ENCODE measurements around the gene PPARD. TPM values are rescaled to one million over a fixed set of nuclear protein-coding genes. Genes with fewer than 3 reads are reported as not detected.
"Not testable (repeated sequence)": the region's sequence is repeated elsewhere in the genome, so short reads cannot be mapped to it uniquely, and the experiment has no call there.

The PPARD gene
- total RNA-seq, 4 donors from 2014 or later: 23.4 to 31.4 (median 26.9) TPM

GRCh38 chr6:35320031-35320410 is 22.3 kb upstream of the PPARD start:
- TF ChIP-seq EP300 (IDR thresholded peaks at IDR 0.05) (no peak), CTCF (IDR thresholded peaks at IDR 0.05) (no peak), POLR2AphosphoS5 (IDR thresholded peaks at IDR 0.05) (no peak), POLR2A (IDR thresholded peaks at IDR 0.05) (no peak)
- Histone ChIP-seq H3K4me3 (no peak overlapping the region), H3K36me3 (peaks cover 31% of the 10 kb centered on the region), H3K27me3 (no peaks in the 10 kb centered on the region), H3K27ac (no peak overlapping the region), H3K4me1 (peaks cover 17% of the 10 kb centered on the region), H3K9me3 (no peaks in the 10 kb centered on the region)
- 79% methylated on average over 2 of the region's 2 CpGs for WGBS
- DNase-seq (ENCODE audit: low spot score in 2 of 2): no peak

GRCh38 chr6:35321091-35321490 is 21.3 kb upstream of the PPARD start:
- peaks cover 34% of the 10 kb centered on the region for H3K36me3 ChIP-seq

GRCh38 chr6:35327349-35328027 is 14.9 kb upstream of the PPARD start:
- H3K36me3 ChIP-seq: peaks cover 12% of the 10 kb centered on the region
- 52% methylated on average over 6 of the region's 7 CpGs for WGBS
- H3K27ac ChIP-seq: no peak overlapping the region
- H3K4me3 ChIP-seq: no peak overlapping the region
- no peak for DNase-seq (ENCODE audit: low spot score in 2 of 2)
- TF ChIP-seq EP300 (IDR thresholded peaks at IDR 0.05) (no peak), POLR2AphosphoS5 (IDR thresholded peaks at IDR 0.05) (no peak), CTCF (IDR thresholded peaks at IDR 0.05) (peak in 1 of 2 donors; percentile 41), POLR2A (IDR thresholded peaks at IDR 0.05) (no peak)
- H3K4me1 ChIP-seq: no peaks in the 10 kb centered on the region
- H3K9me3 ChIP-seq: no peaks in the 10 kb centered on the region
- H3K27me3 ChIP-seq: no peaks in the 10 kb centered on the region

More at GRCh38 chr6:35321091-35321490, 21.3 kb upstream of the PPARD start:
- Histone ChIP-seq H3K4me3 (no peak overlapping the region), H3K27ac (no peak overlapping the region), H3K27me3 (no peaks in the 10 kb centered on the region), H3K4me1 (peaks cover 17% of the 10 kb centered on the region), H3K9me3 (no peaks in the 10 kb centered on the region)
- TF ChIP-seq POLR2A (IDR thresholded peaks at IDR 0.05): no peak
- TF ChIP-seq CTCF (IDR thresholded peaks at IDR 0.05): no peak
- no peak for TF ChIP-seq POLR2AphosphoS5 (IDR thresholded peaks at IDR 0.05)
- TF ChIP-seq EP300 (IDR thresholded peaks at IDR 0.05): no peak
- 91% methylated on average over 6 of the region's 8 CpGs for WGBS
- DNase-seq (ENCODE audit: low spot score in 2 of 2): no peak

GRCh38 chr6:35328108-35328723 is 14.1 kb upstream of the PPARD start:
- Histone ChIP-seq H3K27ac (no peak overlapping the region), H3K4me3 (no peak overlapping the region), H3K36me3 (peaks cover 10% of the 10 kb centered on the region), H3K4me1 (no peaks in the 10 kb centered on the region), H3K27me3 (no peaks in the 10 kb centered on the region), H3K9me3 (no peaks in the 10 kb centered on the region)
- no peak for DNase-seq (ENCODE audit: low spot score in 2 of 2)
- WGBS: 100% methylated on average over 1 of the region's 1 CpG
- TF ChIP-seq POLR2AphosphoS5 (IDR thresholded peaks at IDR 0.05) (no peak), CTCF (IDR thresholded peaks at IDR 0.05) (no peak), POLR2A (IDR thresholded peaks at IDR 0.05) (no peak), EP300 (IDR thresholded peaks at IDR 0.05) (no peak)

GRCh38 chr6:35328965-35329364 is 13.4 kb upstream of the PPARD start:
- H3K27me3 ChIP-seq; H3K9me3 ChIP-seq; H3K27ac ChIP-seq; H3K36me3 ChIP-seq; H3K4me1 ChIP-seq; H3K4me3 ChIP-seq; DNase-seq (ENCODE audit: low spot score in 2 of 2): not testable (repeated sequence)
- WGBS: 92% methylated on average over 8 of the region's 8 CpGs

Measured in suprapubic skin (tissue), 4 donors.